ENCODE results near the gene GTSF1L. TPM values are rescaled to one million over a fixed set of nuclear protein-coding genes. Genes with fewer than 3 reads are reported as not detected.

Gene GTSF1L
- total RNA-seq, 1 donor from 2014 or later, result not detected

DNA sequence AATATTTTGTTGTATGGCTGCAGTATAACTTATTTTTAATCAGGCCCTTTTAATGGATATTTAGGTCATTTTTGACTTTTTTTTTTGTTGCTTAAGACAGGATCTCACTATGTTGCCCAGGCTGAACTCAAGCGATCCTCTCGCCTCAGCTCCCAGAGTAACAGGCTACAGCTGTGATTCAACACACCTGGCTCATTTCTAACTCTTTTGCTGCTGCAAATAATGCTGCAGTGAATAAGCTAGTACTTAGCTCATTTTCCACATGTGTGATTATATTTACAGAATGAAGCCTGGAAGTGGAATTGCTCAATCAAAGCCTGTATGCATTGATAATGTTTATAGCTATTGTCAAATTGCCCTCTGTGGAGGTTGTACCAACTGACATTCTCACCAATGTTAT, 1.1 kb downstream of the GTSF1L start:
- Histone ChIP-seq H3K27ac (replicated peaks) (no peak overlapping the region), H3K36me3 (no peaks in the 10 kb centered on the region), H3K9me3 (replicated peaks) (peaks cover 4% of the 10 kb centered on the region), H3K4me3 (no peak overlapping the region), H3K27me3 (ENCODE audit: low read depth) (peaks cover 10% of the 10 kb centered on the region), H3K4me1 (no peaks in the 10 kb centered on the region)
- intact Hi-C loops (cut with micrococcal nuclease), result no loop called here
- TF ChIP-seq, protein P1, sequence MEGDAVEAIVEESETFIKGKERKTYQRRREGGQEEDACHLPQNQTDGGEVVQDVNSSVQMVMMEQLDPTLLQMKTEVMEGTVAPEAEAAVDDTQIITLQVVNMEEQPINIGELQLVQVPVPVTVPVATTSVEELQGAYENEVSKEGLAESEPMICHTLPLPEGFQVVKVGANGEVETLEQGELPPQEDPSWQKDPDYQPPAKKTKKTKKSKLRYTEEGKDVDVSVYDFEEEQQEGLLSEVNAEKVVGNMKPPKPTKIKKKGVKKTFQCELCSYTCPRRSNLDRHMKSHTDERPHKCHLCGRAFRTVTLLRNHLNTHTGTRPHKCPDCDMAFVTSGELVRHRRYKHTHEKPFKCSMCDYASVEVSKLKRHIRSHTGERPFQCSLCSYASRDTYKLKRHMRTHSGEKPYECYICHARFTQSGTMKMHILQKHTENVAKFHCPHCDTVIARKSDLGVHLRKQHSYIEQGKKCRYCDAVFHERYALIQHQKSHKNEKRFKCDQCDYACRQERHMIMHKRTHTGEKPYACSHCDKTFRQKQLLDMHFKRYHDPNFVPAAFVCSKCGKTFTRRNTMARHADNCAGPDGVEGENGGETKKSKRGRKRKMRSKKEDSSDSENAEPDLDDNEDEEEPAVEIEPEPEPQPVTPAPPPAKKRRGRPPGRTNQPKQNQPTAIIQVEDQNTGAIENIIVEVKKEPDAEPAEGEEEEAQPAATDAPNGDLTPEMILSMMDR (IDR thresholded peaks at IDR 0.05; ENCODE audit: borderline replicate concordance), result no peak
- DNase-seq, result no peak

DNA sequence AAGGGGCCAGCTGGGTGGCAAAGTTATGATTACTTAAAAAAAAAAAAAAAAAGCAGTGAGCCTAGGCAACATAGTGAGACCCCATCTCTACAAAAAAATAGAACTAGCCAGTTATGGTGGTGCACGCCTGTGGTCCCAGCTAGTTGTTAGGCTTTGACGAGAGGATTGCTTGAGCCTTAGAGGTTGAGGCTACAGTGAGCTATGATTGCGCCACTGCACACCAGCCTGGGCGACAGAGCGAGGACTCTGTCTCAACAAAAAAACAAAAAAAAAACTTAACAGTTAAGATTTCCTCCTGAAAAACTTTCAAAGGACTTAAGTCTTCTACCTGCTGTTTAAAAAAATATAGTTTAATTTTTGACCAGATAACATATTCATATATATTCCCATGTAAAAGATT, 2.4 kb downstream of the GTSF1L start:
- TF ChIP-seq, protein P1 (IDR thresholded peaks at IDR 0.05; ENCODE audit: borderline replicate concordance), result no peak
- DNase-seq, result no peak
- intact Hi-C loops (cut with micrococcal nuclease), result no loop called here

DNA sequence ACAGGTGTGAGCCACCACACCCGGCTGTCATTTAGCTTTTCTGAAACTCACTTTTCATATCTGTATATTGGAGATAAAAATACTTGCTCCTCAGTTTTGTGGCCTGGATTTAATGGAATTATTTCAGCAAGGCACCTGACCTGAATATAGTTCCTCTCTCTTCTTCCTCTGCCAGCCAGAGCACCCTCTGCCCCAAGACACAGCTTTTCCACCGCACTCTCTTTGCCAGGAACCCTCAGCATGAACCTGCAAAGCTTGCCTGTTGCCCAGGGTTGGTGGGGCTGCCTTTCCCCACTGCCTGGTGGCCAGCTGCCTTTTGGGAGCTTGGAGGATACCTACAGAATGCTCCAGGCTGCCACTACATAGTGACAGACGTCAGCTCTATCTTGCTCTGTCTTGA, 3.1 kb downstream of the GTSF1L start:
- DNase-seq, result no peak
- H3K27me3 ChIP-seq (ENCODE audit: low read depth), result peaks cover 19% of the 10 kb centered on the region
- H3K36me3 ChIP-seq, result no peaks in the 10 kb centered on the region
- no peak overlapping the region for H3K4me3 ChIP-seq
- TF ChIP-seq, protein P1 (IDR thresholded peaks at IDR 0.05; ENCODE audit: borderline replicate concordance), result no peak
- peaks cover 7% of the 10 kb centered on the region for H3K9me3 ChIP-seq (replicated peaks)
- no peak overlapping the region for H3K27ac ChIP-seq (replicated peaks)
- intact Hi-C loops (cut with micrococcal nuclease), result no loop called here
- H3K4me1 ChIP-seq, result no peaks in the 10 kb centered on the region

More for the DNA sequence above, 2.4 kb downstream of the GTSF1L start:
- H3K27me3 ChIP-seq (ENCODE audit: low read depth), result peaks cover 19% of the 10 kb centered on the region
- peaks cover 10% of the 10 kb centered on the region for H3K9me3 ChIP-seq (replicated peaks)
- H3K36me3 ChIP-seq, result no peaks in the 10 kb centered on the region
- H3K4me3 ChIP-seq, result no peak overlapping the region
- no peak overlapping the region for H3K27ac ChIP-seq (replicated peaks)
- H3K4me1 ChIP-seq, result no peaks in the 10 kb centered on the region

DNA sequence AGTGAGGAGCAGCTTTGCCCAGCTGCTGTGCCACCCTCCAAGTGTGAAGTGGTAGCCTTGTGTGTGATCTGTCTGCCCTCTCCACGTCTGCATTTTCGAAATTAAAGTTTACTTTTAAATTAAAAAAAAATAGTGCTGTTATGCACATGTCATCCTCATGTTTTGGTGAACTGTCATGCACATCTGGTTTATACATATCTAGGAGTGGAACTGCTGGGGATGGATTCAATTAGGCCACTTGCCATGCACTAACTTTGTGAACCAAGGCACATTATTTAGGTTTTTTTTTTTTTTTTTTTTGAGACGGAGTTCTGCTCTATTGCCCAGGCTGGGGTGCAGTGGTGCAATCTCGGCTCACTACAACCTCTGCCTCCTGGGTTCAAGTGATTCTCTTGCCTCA, 3.6 kb downstream of the GTSF1L start:
- intact Hi-C loops (cut with micrococcal nuclease), result no loop called here
- H3K36me3 ChIP-seq, result no peaks in the 10 kb centered on the region
- no peak overlapping the region for H3K27ac ChIP-seq (replicated peaks)
- DNase-seq, result no peak
- TF ChIP-seq, protein P1 (IDR thresholded peaks at IDR 0.05; ENCODE audit: borderline replicate concordance), result no peak
- H3K4me3 ChIP-seq, result no peak overlapping the region
- H3K27me3 ChIP-seq (ENCODE audit: low read depth), result peaks cover 19% of the 10 kb centered on the region
- H3K4me1 ChIP-seq, result no peaks in the 10 kb centered on the region
- peaks cover 6% of the 10 kb centered on the region for H3K9me3 ChIP-seq (replicated peaks)

DNA sequence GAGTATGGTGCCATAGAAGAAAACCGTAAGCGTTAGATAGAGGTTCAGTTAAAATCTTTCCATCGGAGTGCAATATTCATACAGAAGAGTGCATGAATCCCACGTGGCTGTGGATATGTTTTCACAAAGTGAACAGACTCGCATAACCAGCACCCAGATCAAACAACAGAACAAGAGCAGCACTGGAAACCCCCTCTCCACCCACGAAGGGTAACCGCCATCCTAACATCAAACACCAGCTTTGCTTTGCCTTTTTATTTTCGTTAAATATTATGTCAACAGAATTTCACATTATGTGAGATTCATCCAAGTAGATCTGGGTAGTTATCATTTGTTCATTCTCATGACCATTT, 4.7 kb downstream of the GTSF1L start:
- H3K9me3 ChIP-seq (replicated peaks), result peaks cover 6% of the 10 kb centered on the region
- peaks cover 19% of the 10 kb centered on the region for H3K27me3 ChIP-seq (ENCODE audit: low read depth)
- no peaks in the 10 kb centered on the region for H3K36me3 ChIP-seq
- H3K4me3 ChIP-seq, result no peak overlapping the region
- TF ChIP-seq, protein P1 (IDR thresholded peaks at IDR 0.05; ENCODE audit: borderline replicate concordance), result no peak
- no peak for DNase-seq
- intact Hi-C loops (cut with micrococcal nuclease), result no loop called here
- no peaks in the 10 kb centered on the region for H3K4me1 ChIP-seq
- no peak overlapping the region for H3K27ac ChIP-seq (replicated peaks)
